Activated naive CD4-positive, alpha-beta T cell treated with anti-CD3 and anti-CD28 coated beads, Interleukin-2, amount 10 ng/mL, durations not matched to agents 7 days and 5 days (primary cell): ENCODE results near the gene PLEKHA7.

Experiments
- CTCF ChIA-PET: fragments of 350-600 bp; sonication (Branson Sonifier 250); formaldehyde crosslinking; loops from one replicate; lab custom pipeline; 2021; ENCODE audit warnings: antibody characterized with exemption; lab: Charles Lee
- DNase-seq: peaks from one replicate; pipeline ENCODE4 v3.0.0-alpha.2; 2020
- H3K27ac Mint-ChIP-seq: one replicate; pipeline ENCODE4 v1.8.0; 2021; ENCODE audit warnings: mild to moderate bottlenecking, moderate library complexity, mixed read lengths
- H3K27me3 Mint-ChIP-seq: one replicate; pipeline ENCODE4 v1.8.0; 2021; ENCODE audit warnings: mild to moderate bottlenecking, mixed read lengths
- H3K36me3 Mint-ChIP-seq: one replicate; pipeline ENCODE4 v1.8.0; 2021; ENCODE audit warnings: mixed read lengths
- H3K4me1 Mint-ChIP-seq: one replicate; pipeline ENCODE4 v1.8.0; 2021; ENCODE audit warnings: mixed read lengths
- H3K4me3 Mint-ChIP-seq: one replicate; pipeline ENCODE4 v1.8.0; 2021; ENCODE audit warnings: mild to moderate bottlenecking, moderate library complexity, mixed read lengths
- H3K9me3 Mint-ChIP-seq: one replicate; pipeline ENCODE4 v1.8.0; 2021; ENCODE audit warnings: mixed read lengths

PLEKHA7 gene

GRCh38 chr11:16770016-16770415 is 244.2 kb downstream of the PLEKHA7 start:
- DNase-seq = no peak
- Mint-ChIP-seq H3K36me3 (no peaks in the 10 kb centered on the region), H3K4me1 (no peaks in the 10 kb centered on the region), H3K27ac (no peak overlapping the region), H3K27me3 (peaks cover 28% of the 10 kb centered on the region), H3K9me3 (no peaks in the 10 kb centered on the region), H3K4me3 (no peak overlapping the region)
- CTCF ChIA-PET = no interaction called here

GRCh38 chr11:16769386-16769785 is 244.8 kb downstream of the PLEKHA7 start:
- H3K27me3 Mint-ChIP-seq = peaks cover 26% of the 10 kb centered on the region
- no peaks in the 10 kb centered on the region for H3K4me1 Mint-ChIP-seq
- CTCF ChIA-PET = interaction anchor here (1.3 kb wide), 1 partner anchor 14 kb away, joined by 3 read pairs; no protein-coding TSS in a partner anchor
- H3K4me3 Mint-ChIP-seq = no peak overlapping the region
- H3K27ac Mint-ChIP-seq = no peak overlapping the region
- no peak for DNase-seq
- no peaks in the 10 kb centered on the region for H3K36me3 Mint-ChIP-seq
- no peaks in the 10 kb centered on the region for H3K9me3 Mint-ChIP-seq

- no peak overlapping the region for H3K4me3 Mint-ChIP-seq
- DNase-seq = no peak
- CTCF ChIA-PET = interaction anchor here (0.5 kb wide), 1 partner anchor 104 kb away, joined by 3 read pairs; no protein-coding TSS in a partner anchor
- H3K27ac Mint-ChIP-seq = no peak overlapping the region
- H3K27me3 Mint-ChIP-seq = peaks cover 20% of the 10 kb centered on the region
- H3K4me1 Mint-ChIP-seq = no peaks in the 10 kb centered on the region
- no peaks in the 10 kb centered on the region for H3K9me3 Mint-ChIP-seq
- H3K36me3 Mint-ChIP-seq = no peaks in the 10 kb centered on the region
Measured at GRCh38 chr11:16767957-16768356, 246.3 kb downstream of the PLEKHA7 start.

GRCh38 chr11:16767137-16767536 is 247.1 kb downstream of the PLEKHA7 start:
- Mint-ChIP-seq H3K27ac (no peak overlapping the region), H3K9me3 (no peaks in the 10 kb centered on the region), H3K36me3 (no peaks in the 10 kb centered on the region), H3K4me1 (no peaks in the 10 kb centered on the region), H3K4me3 (no peak overlapping the region), H3K27me3 (peaks cover 20% of the 10 kb centered on the region)
- CTCF ChIA-PET = no interaction called here
- no peak for DNase-seq

GRCh38 chr11:16764888-16765287 is 249.3 kb downstream of the PLEKHA7 start:
- H3K4me1 Mint-ChIP-seq = peaks cover 2% of the 10 kb centered on the region
- H3K36me3 Mint-ChIP-seq = no peaks in the 10 kb centered on the region
- no peak overlapping the region for H3K4me3 Mint-ChIP-seq
- no peaks in the 10 kb centered on the region for H3K9me3 Mint-ChIP-seq
- peaks cover 20% of the 10 kb centered on the region for H3K27me3 Mint-ChIP-seq
- no peak overlapping the region for H3K27ac Mint-ChIP-seq
- DNase-seq = no peak
- CTCF ChIA-PET = no interaction called here

GRCh38 chr11:16763746-16764145 is 250.5 kb downstream of the PLEKHA7 start:
- H3K36me3 Mint-ChIP-seq = peaks cover 6% of the 10 kb centered on the region
- CTCF ChIA-PET = no interaction called here
- no peak for DNase-seq
- H3K4me3 Mint-ChIP-seq = no peak overlapping the region
- H3K9me3 Mint-ChIP-seq = no peaks in the 10 kb centered on the region
- H3K27me3 Mint-ChIP-seq = peaks cover 13% of the 10 kb centered on the region
- no peak overlapping the region for H3K27ac Mint-ChIP-seq
- H3K4me1 Mint-ChIP-seq = peaks cover 9% of the 10 kb centered on the region

GRCh38 chr11:16759857-16760508 is 254.2 kb downstream of the PLEKHA7 start:
- H3K27ac Mint-ChIP-seq = no peak overlapping the region
- H3K4me3 Mint-ChIP-seq = no peak overlapping the region
- peaks cover 26% of the 10 kb centered on the region for H3K36me3 Mint-ChIP-seq
- no peaks in the 10 kb centered on the region for H3K9me3 Mint-ChIP-seq
- no peak for DNase-seq
- CTCF ChIA-PET = no interaction called here
- H3K27me3 Mint-ChIP-seq = peaks cover 7% of the 10 kb centered on the region
- peaks cover 9% of the 10 kb centered on the region for H3K4me1 Mint-ChIP-seq

GRCh38 chr11:16758382-16759024 is 255.7 kb downstream of the PLEKHA7 start:
- peaks cover 35% of the 10 kb centered on the region for H3K36me3 Mint-ChIP-seq
- no peaks in the 10 kb centered on the region for H3K27me3 Mint-ChIP-seq
- peaks cover 9% of the 10 kb centered on the region for H3K4me1 Mint-ChIP-seq
- no peak for DNase-seq
- no peaks in the 10 kb centered on the region for H3K9me3 Mint-ChIP-seq
- CTCF ChIA-PET = no interaction called here
- no peak overlapping the region for H3K4me3 Mint-ChIP-seq
- H3K27ac Mint-ChIP-seq = no peak overlapping the region

GRCh38 chr11:16750417-16750816 is 263.8 kb downstream of the PLEKHA7 start:
- no peaks in the 10 kb centered on the region for H3K27me3 Mint-ChIP-seq
- no peaks in the 10 kb centered on the region for H3K9me3 Mint-ChIP-seq
- H3K4me3 Mint-ChIP-seq = no peak overlapping the region
- H3K36me3 Mint-ChIP-seq = peaks cover 62% of the 10 kb centered on the region
- no peak for DNase-seq
- CTCF ChIA-PET = interaction anchor here (1.0 to 1.5 kb wide), 4 partner anchors 11 to 38 kb away, joined by 3 to 5 read pairs (median 3); no protein-coding TSS in a partner anchor
- no peak overlapping the region for H3K27ac Mint-ChIP-seq
- H3K4me1 Mint-ChIP-seq = peaks cover 7% of the 10 kb centered on the region

- CTCF ChIA-PET = interaction anchor here (1.0 to 1.5 kb wide), 3 partner anchors 33 to 39 kb away, joined by 3 to 8 read pairs (median 5); no protein-coding TSS in a partner anchor
- H3K4me3 Mint-ChIP-seq = no peak overlapping the region
- H3K27ac Mint-ChIP-seq = no peak overlapping the region
- H3K9me3 Mint-ChIP-seq = no peaks in the 10 kb centered on the region
- H3K36me3 Mint-ChIP-seq = peaks cover 66% of the 10 kb centered on the region
- H3K4me1 Mint-ChIP-seq = peaks cover 11% of the 10 kb centered on the region
- no peaks in the 10 kb centered on the region for H3K27me3 Mint-ChIP-seq
- DNase-seq = no peak
Measured at GRCh38 chr11:16749666-16750065, 264.5 kb downstream of the PLEKHA7 start.

GRCh38 chr11:16749092-16749491 is 265.1 kb downstream of the PLEKHA7 start:
- no peak for DNase-seq
- Mint-ChIP-seq H3K36me3 (peaks cover 68% of the 10 kb centered on the region), H3K4me1 (peaks cover 17% of the 10 kb centered on the region), H3K27me3 (no peaks in the 10 kb centered on the region), H3K4me3 (no peak overlapping the region), H3K9me3 (no peaks in the 10 kb centered on the region), H3K27ac (no peak overlapping the region)
- CTCF ChIA-PET = interaction anchor here (1.0 kb wide), 1 partner anchor 37 kb away, joined by 8 read pairs; no protein-coding TSS in a partner anchor

- no peaks in the 10 kb centered on the region for H3K9me3 Mint-ChIP-seq
- H3K4me1 Mint-ChIP-seq = peaks cover 33% of the 10 kb centered on the region
- H3K27ac Mint-ChIP-seq = no peak overlapping the region
- no peaks in the 10 kb centered on the region for H3K27me3 Mint-ChIP-seq
- peaks cover 65% of the 10 kb centered on the region for H3K36me3 Mint-ChIP-seq
- no peak overlapping the region for H3K4me3 Mint-ChIP-seq
- DNase-seq = no peak
- CTCF ChIA-PET = no interaction called here
Measured at GRCh38 chr11:16745950-16746605, 268.1 kb downstream of the PLEKHA7 start.

GRCh38 chr11:16744128-16744725 is 270.0 kb downstream of the PLEKHA7 start:
- no peaks in the 10 kb centered on the region for H3K9me3 Mint-ChIP-seq
- no peaks in the 10 kb centered on the region for H3K27me3 Mint-ChIP-seq
- H3K27ac Mint-ChIP-seq = no peak overlapping the region
- no peak for DNase-seq
- CTCF ChIA-PET = no interaction called here
- H3K4me3 Mint-ChIP-seq = no peak overlapping the region
- peaks cover 30% of the 10 kb centered on the region for H3K4me1 Mint-ChIP-seq
- H3K36me3 Mint-ChIP-seq = peaks cover 55% of the 10 kb centered on the region

GRCh38 chr11:16743478-16743877 is 270.7 kb downstream of the PLEKHA7 start:
- DNase-seq = no peak
- Mint-ChIP-seq H3K36me3 (peaks cover 52% of the 10 kb centered on the region), H3K27ac (no peak overlapping the region), H3K4me1 (peaks cover 30% of the 10 kb centered on the region), H3K27me3 (no peaks in the 10 kb centered on the region), H3K4me3 (no peak overlapping the region), H3K9me3 (no peaks in the 10 kb centered on the region)
- CTCF ChIA-PET = no interaction called here
